Epidermal melanocyte (primary cell): ENCODE results near the gene GGN.
"Not testable (repeated sequence)": the region's sequence is repeated elsewhere in the genome, so short reads cannot be mapped to it uniquely, and the experiment has no call there.

ENCODE experiments used
- DNase-seq: peaks from one replicate; pipeline ENCODE4 v3.0.0; 2011; ENCODE audit warnings: low spot score; ENCODE audit not compliant: insufficient read length

GGN gene, protein sequence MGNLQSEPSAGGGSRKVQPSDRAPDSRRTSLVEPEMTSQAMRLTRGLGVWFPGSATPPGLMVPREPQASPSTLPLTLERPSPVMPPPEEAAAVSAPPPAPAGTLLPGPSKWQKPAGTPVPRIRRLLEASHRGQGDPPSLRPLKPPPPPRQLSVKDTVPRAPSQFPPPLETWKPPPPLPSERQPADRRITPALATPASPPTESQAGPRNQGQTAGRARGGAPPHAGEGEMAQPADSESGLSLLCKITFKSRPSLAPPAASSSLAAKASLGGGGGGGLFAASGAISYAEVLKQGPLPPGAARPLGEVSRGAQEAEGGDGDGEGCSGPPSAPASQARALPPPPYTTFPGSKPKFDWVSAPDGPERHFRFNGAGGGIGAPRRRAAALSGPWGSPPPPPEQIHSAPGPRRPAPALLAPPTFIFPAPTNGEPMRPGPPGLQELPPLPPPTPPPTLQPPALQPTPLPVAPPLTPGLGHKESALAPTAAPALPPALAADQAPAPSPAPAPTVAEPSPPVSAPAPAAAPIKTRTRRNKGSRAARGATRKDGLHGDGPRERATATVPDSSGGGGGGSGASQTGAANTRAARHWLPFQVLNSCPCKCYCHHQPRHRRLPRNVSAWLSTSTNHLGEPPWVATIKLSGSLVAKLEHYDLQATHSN

DNA sequence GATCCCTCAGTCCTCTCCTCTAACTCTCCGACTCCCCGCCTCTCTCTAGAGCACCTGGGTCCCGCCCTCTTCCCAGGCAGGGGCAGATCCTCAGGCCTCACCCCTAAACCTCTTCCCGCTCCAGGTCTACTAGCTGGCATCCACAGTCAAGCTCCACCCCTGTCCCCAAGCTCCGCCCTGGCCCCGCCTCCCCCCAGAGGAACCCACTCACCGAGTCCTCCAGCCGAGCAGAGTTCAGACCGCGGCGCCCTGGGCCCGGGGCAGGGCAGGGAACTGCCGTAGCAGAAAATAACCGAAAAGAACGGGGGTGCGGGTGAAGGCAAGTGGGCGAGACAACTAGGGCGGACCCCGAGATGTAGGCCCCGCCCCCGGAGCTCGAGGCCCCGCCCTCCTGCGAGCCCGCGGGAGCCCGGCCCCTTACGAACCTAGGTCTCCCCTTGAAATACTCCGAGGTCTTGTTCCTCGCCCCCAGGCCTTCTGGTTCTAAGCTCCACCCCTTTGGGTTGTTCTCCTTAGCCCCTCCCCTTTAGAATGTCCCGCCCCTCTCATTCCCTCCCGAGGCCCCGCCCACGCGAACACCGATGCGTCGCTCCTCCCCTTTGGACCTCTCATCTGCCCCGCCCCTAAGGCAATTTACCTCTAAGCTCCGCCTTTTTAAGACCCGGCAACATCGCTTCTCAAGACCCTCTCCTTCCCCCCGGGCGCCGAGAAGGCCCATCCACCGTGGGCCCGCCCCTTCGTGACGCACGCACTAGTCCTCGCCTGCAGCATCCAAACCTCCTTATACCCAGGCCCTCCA lies at the start of gene GGN:
Gene GGN (minus strand): TSS at position 485 of the 799 bp plus-strand sequence. CDS start 773 bp downstream, outside the sequence.
- DNase-seq, result peak; percentile 99

DNA sequence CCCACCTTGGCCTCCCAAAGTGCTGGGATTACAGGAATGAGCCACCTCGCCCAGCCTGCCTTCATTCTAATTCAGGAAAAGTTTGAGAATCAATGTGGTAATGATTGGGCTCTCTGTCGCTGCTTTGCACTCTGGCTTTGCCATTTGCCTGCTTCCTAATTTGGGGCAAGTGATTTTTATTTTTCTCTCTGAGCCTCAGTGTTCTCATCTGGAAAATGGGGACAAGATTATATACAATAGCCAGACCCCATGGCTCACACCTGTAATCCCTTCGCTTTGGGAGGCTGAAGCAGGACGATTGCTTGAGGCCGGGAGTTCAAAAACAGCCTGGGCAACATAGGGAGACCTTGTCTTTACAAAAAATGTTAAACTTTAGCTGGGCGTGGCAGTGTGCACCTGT lies 49.5 kb upstream of the GGN start:
- no peak for DNase-seq

DNA sequence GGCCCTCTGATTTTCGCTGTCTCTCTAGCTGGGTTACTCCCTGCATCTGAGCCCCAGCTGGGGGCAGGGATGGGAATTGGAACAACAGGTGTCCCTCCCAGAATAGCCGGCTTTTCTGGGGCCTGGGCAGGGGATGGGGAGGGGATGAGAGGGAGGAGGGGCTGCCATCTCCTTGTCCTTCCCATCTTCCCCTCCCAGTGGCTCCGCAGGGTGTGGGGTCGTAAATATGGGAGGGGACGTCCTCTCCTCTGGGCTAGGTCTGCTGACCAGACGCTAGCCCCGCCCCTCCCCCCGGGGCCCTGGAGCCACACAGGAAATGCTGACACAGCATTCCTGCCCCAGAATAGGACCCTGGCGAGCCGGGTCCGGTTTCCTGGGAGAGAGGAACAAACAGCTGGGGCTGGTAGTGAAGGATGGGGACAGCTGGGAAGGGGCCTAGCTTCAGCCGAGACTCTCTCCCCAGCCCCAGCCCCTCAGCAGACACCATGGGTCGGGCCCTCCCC lies 46.8 kb upstream of the GGN start:
- DNase-seq, result no peak

DNA sequence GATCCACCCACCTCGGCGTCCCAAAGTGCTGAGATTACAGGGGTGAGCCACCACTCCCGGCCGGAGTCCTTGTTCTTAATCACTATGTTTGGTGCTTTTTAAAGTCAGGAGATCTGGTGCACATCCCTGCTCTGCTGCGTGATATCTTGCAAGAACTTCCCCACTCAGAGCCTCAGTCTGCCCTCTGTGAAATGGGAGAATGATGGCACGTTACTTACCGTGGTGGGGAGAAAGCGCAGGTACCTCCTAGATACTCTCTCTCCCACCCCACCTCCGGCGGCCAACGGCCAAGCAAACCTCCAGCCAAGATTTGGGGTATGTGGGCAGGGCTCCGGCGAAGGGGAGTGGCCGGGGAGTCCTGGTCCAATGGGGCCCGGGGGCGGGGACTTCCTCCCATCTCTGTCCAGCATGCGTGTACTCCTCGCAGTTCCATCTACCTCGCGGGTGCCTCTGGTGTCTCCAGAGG lies 45.5 kb upstream of the GGN start, which contains the start of gene RYR1:
Gene RYR1 (plus strand): TSS at position 424 of the 466 bp plus-strand sequence. CDS start 139 bp downstream, outside the sequence.
- peak; percentile 46 for DNase-seq

DNA sequence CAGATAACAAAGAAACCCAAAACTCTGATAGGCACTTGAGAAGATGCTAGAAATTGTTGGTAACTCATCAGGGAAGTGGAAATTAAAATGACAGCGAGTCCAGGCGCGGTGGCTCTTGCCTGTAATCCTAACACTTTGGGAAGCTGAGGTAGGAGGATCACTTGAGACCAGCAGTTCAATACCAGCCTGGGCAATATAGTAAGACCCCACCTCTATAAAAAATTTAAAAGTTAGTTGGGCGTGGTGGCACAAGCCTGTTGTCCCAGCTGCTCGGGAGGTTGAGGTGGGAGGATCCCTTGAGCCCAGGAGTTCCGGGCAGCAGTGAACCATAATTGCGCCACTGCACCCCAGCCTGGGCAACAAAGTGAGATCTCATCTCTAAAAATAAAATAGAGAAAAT lies 43.1 kb upstream of the GGN start:
- DNase-seq, result no peak

DNA sequence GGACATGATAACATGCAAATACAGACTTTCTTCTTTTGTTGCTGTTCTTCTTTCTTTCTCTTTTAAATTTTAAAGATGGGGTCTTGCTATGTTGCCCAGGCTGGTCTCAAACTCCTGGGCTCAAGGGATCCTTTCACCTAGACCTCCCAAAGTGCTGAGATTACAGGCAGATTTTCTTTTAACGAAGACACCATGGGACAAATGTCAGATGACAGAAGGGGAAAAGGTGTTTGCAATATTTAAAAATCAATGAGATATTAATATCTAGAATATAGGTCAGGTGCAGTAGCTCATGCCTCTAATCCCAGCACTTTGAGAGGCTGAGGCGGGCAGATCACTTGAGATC lies 42.0 kb upstream of the GGN start:
- no peak for DNase-seq

DNA sequence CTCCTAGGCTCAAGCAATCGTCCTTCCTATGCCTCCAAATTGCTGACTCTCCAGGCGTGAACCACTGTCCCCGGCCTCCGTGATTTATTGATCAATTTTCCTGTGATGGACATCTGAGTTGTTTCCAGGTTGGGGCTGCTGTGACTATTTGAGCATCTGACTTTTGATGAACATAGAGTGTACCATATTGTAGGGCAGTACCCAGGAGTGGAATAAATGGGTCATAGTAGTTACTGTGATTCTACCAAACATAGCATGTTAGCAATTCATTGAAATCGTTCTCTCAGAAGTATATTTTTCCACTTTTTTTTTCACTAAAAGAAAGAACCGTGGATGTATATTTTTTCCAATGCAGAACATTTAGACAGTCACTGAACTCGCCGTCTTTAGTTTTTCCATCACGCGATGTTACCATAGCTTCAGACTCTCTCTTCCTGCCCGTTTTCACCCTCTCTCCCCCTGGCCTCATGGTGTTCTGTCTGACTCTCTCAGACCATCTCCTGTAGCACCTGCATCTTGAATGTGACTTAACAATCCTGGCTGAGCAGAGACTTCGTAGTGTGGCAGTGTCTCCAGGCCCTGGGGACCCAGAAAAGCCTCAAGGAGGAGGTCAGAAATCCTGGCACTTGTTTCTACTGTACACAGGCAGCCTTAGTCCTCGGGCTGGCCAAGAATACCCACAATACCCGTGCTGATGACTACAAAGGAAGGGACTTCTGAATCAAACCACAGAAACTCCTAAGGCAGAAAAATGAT lies 41.4 kb upstream of the GGN start:
- DNase-seq, result no peak

DNA sequence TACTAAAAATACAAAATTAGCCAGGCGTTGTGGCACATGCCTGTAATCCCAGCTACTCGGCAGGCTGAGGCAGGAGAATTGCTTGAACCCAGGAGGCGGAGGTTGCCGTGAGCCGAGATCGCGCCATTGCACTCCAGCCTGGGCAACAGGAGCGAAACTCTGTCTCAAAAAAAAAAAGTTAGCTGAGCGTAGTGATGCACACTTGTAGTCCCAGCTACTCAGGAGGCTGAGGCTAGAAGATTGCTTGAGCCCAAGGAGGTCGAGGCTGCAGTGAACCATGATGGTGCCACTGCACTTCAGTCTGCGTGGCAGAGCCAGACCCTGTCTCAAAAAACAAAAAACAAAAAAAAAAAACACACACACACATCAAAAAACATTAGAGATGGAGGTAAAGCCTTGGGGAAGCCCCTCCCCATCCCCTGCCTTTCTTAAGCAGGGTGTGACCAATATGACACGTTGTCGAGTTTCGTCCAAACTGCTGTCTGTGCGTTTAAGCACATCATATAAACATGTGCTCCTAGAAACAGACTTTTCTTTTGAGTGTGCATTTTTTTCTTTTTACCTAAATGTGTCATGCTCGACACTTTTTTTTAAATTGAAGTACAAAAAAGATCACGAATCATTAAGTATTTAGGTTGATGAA lies 39.3 kb upstream of the GGN start:
- DNase-seq, result not testable (repeated sequence)

DNA sequence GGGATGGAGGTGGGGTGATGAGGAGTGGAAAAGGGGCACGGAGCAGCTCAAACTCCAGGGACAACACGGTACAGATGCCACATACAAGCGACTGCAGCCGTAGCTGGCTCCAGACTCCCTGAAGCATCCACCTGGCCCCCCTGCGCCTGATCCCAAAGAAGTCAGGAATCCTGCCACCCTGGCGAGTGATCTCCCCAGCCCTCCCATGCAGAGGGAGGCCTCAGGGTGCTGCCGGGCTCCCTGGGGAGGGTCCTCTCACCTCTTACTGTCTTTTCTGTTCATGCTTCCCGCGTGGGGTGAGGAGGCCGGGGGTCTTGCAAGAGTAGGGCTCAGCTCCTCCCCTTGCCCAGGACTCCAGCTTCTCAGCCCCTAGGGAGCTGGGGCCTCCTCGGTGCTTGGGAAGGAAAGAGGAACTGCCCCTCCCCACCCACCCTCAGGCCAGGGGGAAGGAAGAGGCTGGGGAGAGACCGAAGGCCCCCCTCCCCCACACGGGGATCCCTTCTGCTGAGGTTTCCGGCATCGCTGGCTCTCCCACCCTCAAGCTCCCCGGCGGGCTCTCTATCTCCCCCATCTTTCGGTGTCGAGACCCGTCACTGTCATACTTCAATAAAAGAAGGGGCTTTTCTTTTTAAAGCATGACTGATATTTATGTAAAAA lies 38.1 kb upstream of the GGN start, which contains the start of gene RASGRP4:
Gene RASGRP4 (minus strand): TSS at position 410 of the 657 bp plus-strand sequence. CDS start 128 bp downstream, at position 282.
- DNase-seq, result no peak

DNA sequence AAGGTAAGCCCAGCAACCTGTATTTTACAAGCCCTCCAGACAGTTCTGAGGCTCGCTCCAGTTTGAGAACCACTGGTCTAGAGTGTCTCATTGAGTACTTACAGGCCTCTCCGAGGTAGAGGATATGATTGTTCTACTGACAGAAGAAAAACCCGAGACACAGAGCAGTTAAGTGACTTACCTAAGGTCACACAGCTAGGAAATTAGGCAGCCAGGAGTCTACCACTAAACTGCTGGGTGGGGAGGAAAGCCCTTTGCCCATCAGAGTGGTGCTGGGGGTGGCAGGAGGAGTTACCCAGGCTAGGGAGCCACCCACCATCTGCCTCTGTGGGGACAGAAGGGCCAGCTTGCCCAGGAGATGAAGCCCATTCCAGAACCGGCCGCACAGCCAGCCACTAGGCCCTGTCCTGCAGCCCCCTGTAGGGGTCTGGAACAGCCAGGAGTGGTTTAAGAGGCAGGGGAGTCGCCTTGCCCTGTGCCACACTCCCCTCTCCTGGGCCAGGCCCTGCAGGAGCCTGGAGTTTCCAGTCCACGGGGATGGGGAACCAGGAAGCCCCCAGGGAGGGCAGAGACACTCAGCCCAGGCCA lies 37.5 kb upstream of the GGN start:
- DNase-seq, result no peak

DNA sequence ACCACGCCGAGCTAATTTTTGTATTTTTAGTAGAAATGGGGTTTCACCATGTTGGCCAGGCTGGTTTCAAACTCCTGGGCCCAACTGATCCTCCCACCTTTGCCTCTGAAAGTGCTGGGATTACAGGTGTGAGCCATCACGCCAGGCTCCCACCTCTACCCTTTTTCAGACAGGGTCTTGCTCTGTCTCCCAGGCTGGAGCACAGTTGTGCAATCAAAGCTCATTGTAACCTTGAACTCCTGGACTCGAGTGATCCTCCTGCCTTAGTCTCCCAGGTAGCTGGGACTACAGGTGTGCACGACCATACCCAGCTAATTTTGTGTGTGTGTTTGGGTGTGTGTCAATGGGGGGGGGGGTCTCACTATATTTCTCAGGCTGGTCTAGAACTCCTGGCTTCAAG lies 36.4 kb upstream of the GGN start:
- no peak for DNase-seq

DNA sequence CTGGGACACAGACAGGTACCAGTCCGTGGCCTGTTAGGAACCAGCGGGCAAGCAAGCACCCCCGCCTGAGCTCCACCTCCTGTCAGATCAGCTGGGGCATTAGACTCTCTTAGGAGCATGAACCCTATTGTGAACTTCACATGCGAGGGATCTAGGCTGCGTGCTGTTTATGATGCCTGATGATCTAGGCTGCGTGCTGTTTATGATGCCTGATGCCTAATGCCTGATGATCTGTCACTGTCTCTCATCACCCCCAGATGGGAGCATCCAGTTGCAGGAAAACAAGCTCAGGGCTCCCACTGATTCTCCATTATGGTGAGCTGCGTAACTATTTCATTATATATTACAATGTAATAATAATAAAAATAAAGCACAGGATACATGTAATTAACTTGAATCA lies 34.6 kb upstream of the GGN start:
- DNase-seq, result no peak

DNA sequence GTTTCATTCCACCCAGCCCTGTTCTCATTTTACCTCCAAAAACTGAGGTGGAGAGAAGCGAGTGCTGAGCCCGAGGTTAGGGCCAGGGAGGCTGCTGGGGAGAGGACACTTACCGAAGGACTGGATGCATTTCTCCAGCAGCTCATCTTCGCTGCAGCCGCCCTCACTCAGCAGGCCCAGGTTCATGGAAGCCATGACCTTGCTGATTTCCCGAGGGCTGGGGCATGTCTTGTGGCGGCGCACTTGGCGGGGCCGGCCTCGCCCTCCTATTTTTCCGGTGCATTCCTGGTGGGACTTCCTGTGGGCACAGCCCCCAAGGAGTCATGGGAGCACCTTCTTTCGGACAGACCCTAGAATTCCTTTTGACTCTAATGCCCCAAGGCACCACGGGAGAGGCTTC lies 34.0 kb upstream of the GGN start:
- no peak for DNase-seq

DNA sequence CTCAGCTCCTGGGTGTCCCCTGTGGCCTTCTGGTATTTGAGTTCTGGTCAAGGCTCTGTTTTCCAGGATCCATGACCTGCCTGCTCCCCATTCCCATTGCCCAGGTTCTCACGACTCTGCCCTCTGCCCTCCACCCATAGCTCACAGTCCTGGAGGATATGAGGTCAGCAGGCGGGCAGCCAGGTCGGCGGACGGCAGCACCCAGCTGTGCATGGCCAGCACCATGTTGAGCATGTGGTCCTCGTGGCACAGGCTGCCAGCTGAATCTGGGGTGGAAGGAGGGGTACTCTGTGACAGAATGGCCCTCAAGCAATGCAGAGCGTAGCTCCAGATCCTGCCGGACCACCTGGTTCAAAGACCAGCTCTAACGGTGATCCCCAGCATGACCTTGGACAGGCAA lies 33.1 kb upstream of the GGN start:
- DNase-seq, result no peak

DNA sequence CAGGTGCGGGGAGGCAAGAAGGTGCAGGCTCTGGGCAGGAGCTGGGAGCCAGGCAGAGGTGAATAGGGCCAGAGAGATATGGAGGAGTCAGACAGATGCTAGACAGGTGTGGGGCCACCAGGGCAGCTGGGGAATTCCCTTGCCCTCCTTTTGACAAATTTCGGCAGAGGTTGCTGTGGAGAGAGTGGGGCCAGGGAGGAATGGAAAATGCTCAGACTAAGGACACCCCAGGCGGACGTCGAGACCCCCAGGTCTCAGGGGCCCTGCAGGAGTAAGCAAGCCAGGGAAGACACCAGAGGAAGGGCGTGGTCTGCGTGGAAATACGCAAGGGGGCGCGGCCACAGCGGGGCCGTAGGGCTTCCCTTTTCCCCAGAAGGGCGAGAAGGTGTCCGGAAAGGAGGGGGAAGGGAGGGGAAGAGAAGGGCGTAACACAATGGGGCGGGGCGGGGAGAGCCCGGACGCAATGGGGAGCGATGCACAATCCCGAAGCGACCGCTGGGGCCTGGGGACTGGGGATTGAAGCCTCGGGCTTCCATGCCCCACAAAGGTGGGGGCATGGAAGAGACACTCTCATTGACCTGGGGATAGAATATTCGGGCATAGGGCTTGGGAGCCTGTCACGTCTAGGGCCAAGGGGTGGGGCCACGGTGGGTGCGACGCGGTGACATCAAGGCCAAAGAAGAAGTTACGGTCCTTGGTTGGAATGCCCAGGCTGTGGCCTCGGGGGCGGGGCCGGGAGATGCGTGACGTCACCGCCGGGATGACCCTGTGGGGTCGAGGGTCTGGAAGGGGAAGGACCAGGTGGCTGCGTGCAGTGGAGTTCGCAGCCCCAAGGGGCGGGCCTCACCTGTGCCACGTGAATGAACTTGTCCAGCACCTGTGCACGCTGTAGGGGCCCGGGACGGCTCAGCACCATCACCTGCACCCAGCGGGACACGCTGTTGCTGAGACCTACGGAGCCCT lies 30.0 kb upstream of the GGN start:
- no peak for DNase-seq

DNA sequence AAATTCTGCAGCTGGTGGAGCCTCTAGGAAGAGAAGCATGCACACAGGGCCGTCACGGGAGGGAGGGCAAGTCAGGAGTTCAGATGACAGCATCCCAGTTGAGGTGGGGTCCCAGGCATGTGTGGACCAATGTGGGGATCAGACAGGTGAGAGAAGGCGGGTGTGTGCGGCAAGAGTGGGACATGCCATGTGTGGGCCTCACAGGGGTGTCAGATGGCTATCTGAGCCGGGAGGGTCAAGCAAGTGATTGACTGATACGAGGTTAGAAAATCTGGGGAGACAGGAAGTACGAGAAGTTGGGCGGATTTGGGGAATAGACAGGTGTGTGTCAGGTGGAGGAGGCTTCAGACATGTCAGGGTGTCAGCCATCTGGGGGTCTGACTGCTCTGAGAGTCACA lies 29.3 kb upstream of the GGN start:
- no peak for DNase-seq

DNA sequence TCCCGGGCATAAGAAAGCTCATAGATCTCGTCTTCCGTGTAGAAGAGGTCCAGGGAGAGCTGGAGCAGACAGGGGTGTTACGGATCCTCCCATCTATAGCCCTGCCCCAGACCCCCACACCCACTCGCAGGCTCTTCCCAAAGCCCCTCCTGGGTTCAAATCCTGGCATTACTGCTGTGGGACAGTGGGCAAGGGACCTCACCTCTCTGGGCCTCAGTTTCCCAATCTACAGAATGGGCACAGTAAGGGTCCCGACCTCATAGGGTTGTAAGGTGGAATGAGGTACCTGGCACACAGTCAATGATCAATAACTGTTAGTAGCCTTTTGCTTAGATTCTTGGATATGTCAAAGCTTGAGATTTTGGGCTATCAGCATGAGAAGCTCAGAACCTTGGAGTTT lies 25.6 kb upstream of the GGN start:
- no peak for DNase-seq

DNA sequence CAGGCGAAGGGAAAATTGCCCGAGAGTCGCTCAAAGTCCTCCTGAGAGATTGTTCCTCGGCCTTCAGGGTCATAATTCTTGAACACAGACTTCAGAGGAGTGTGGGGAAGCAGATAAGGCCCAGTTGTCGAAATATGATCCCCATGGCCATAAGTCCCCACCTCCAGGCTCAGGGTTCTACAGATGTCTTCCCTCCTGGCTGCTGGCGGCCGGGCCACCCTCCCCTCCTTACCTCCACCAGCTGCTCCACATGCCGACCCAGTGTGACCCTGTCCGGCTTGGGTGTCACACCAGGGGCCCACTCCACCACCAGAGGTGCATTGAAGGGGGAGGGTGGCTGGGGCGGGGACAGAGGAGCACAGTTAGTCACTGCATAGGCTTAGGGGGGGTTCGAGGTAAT lies 25.1 kb upstream of the GGN start:
- no peak for DNase-seq
